CD4-positive, alpha-beta T cell treated with Interferon alpha-2 for 1 hour (primary cell): Measurements from ENCODE around the gene CAMKK2.
"Not testable (repeated sequence)": the region's sequence is repeated elsewhere in the genome, so short reads cannot be mapped to it uniquely, and the experiment has no call there.

Experiments used
- DNase-seq, 2 donors: peaks; one replicate each; pipeline ENCODE4 v3.0.0-alpha.2; 2020 to 2022

Gene CAMKK2

GRCh38 chr12:121222847-121223246 lies 73.7 kb downstream of the CAMKK2 start:
- DNase-seq, result peak; percentile 21 to 40

- no peak for DNase-seq
Observed at GRCh38 chr12:121219353-121219986, 77.0 kb downstream of the CAMKK2 start.

- DNase-seq, result no peak
Observed at GRCh38 chr12:121218588-121219352, 77.7 kb downstream of the CAMKK2 start.

GRCh38 chr12:121217761-121218160 lies 78.7 kb downstream of the CAMKK2 start:
- DNase-seq, result no peak

GRCh38 chr12:121217063-121217462 lies 79.4 kb downstream of the CAMKK2 start:
- DNase-seq, result no peak

GRCh38 chr12:121216102-121216501 lies 80.4 kb downstream of the CAMKK2 start:
- DNase-seq, result no peak

- DNase-seq, result peak; percentile 30 to 52
Observed at GRCh38 chr12:121214855-121215745, 81.4 kb downstream of the CAMKK2 start.

- peak; percentile 53 to 72 for DNase-seq
Observed at GRCh38 chr12:121214166-121214777, 82.2 kb downstream of the CAMKK2 start.

- DNase-seq, result no peak
Observed at GRCh38 chr12:121212875-121213274, 83.6 kb downstream of the CAMKK2 start.

- DNase-seq, result peak; percentile 90 to 92
Observed at GRCh38 chr12:121209624-121210572, 86.6 kb downstream of the CAMKK2 start, which contains the start of gene P2RX4. Gene P2RX4 (plus strand): TSS chr12:121210129. CDS start chr12:121210165, 36 bp downstream.

GRCh38 chr12:121209221-121209620 lies 87.3 kb downstream of the CAMKK2 start:
- DNase-seq, result no peak

GRCh38 chr12:121208571-121208970 lies 87.9 kb downstream of the CAMKK2 start:
- not testable (repeated sequence) for DNase-seq

GRCh38 chr12:121205491-121205890 lies 91.0 kb downstream of the CAMKK2 start:
- no peak for DNase-seq

GRCh38 chr12:121203482-121203881 lies 93.0 kb downstream of the CAMKK2 start:
- DNase-seq, result no peak

- DNase-seq, result no peak
Observed at GRCh38 chr12:121202407-121203355, 93.8 kb downstream of the CAMKK2 start.

GRCh38 chr12:121201140-121201539 lies 95.4 kb downstream of the CAMKK2 start:
- DNase-seq, result not testable (repeated sequence)

- no peak for DNase-seq
Observed at GRCh38 chr12:121198949-121199348, 97.6 kb downstream of the CAMKK2 start.

GRCh38 chr12:121196902-121197301 lies 99.6 kb downstream of the CAMKK2 start:
- peak; percentile 21 to 52 for DNase-seq

GRCh38 chr12:121191151-121191550 lies 105.4 kb downstream of the CAMKK2 start:
- DNase-seq, result no peak

- DNase-seq, result peak in 1 of 2 donors; percentile 51
Observed at GRCh38 chr12:121190523-121191031, 105.9 kb downstream of the CAMKK2 start.
